HepG2 (cell line): Measurements from ENCODE around the gene CFAP43. TPM values are rescaled to one million over a fixed set of nuclear protein-coding genes. Genes with fewer than 3 reads are reported as not detected.

Experiments used
- ATAC-seq: fragments of 200-7000 bp; cut with Tn5 transposase; 3 replicates; pipeline ENCODE4 v1.9.1; 2020; ENCODE audit warnings: mild to moderate bottlenecking, moderate library complexity
- BruUV-seq: library from RNA; stranded (reverse); fragments of 400-500 nt; replicated peaks from 2 replicates; lab custom pipeline; 2021; lab: Mats Ljungman, UMichigan
- CTCF ChIA-PET: fragments of 300-600 bp; formaldehyde crosslinking; extraction: SDS; loops from one replicate; lab custom pipeline; 2021; ENCODE audit warnings: low total read pairs, inconsistent platforms, low intra/inter-chr PET ratio; lab: Yijun Ruan, JAX
- POLR2A ChIA-PET: fragments of 350-600 bp; sonication (Branson Sonifier 250); formaldehyde crosslinking; loops from one replicate; lab custom pipeline; 2020; ENCODE audit warnings: antibody characterized with exemption, inconsistent platforms; lab: Yijun Ruan, JAX
- DNase-seq: peaks from one replicate; pipeline ENCODE4 v3.0.0-alpha.2; 2015; ENCODE audit warnings: low spot score
- FAIRE-seq: peaks from 3 replicates; lab custom pipeline; 2011; peaks lifted over from hg19 to GRCh38; lab: Jason Lieb, UNC
- H2AFZ ChIP-seq: one replicate; pipeline ENCODE4 v1.6.1; 2011; ENCODE audit warnings: low read length, inconsistent platforms
- H3K27ac ChIP-seq: fragments of 300-600 bp; 3 replicates; pipeline ENCODE4 v1.8.0; 2011; ENCODE audit warnings: mixed run types, mild to moderate bottlenecking, mixed read lengths, low read length, inconsistent platforms; ENCODE audit not compliant: insufficient read depth; ENCODE audit errors: extremely low read length
- H3K27me3 ChIP-seq, 2 experiments: fragments of 200-600 bp in 1 of 2; 2 replicates in 1 of 2; 3 replicates in 1 of 2; pipeline versions ENCODE4 v1.6.0 to v1.8.0; 2011; ENCODE audit warnings: low read length in 2 of 2, mild to moderate bottlenecking in 2 of 2, moderate library complexity in 2 of 2, inconsistent platforms in 1 of 2; ENCODE audit not compliant: insufficient read depth in 2 of 2, control insufficient read depth in 1 of 2
- H3K36me3 ChIP-seq, 2 experiments: fragments of 200-600 bp in 1 of 2; replicated peaks in 1 of 2; 2 replicates in 1 of 2; 3 replicates in 1 of 2; pipeline versions ENCODE4 v1.5.1 to v1.8.0; 2011; ENCODE audit warnings: low read length in 2 of 2, inconsistent platforms in 1 of 2; ENCODE audit not compliant: insufficient read depth in 2 of 2, control insufficient read depth in 1 of 2
- H3K4me1 ChIP-seq: 2 replicates; pipeline ENCODE4 v1.5.1; 2012; ENCODE audit warnings: low read length, inconsistent platforms; ENCODE audit not compliant: insufficient read depth
- H3K4me2 ChIP-seq: 2 replicates; pipeline ENCODE4 v1.6.0; 2011; ENCODE audit warnings: low read depth, low read length, inconsistent platforms
- H3K4me3 ChIP-seq, 3 experiments: fragments of 200-600 bp in 1 of 3; sonication (generic), shearing (Covaris generic) in 1 of 3; replicated peaks in 1 of 3; 2 replicates each; pipeline ENCODE4 v1.5.1; 2011 to 2016; ENCODE audit warnings: low read length in 3 of 3, inconsistent platforms in 2 of 3, low read depth in 2 of 3, mild to moderate bottlenecking in 2 of 3, control low read depth in 1 of 3, mixed read lengths in 1 of 3; ENCODE audit not compliant: insufficient read depth in 1 of 3
- H3K79me2 ChIP-seq: one replicate; pipeline ENCODE4 v1.6.1; 2011; ENCODE audit warnings: low read length, inconsistent platforms; ENCODE audit not compliant: insufficient read depth
- H3K9ac ChIP-seq: 2 replicates; pipeline ENCODE4 v1.6.0; 2011; ENCODE audit warnings: mild to moderate bottlenecking, low read depth, low read length, inconsistent platforms; ENCODE audit not compliant: insufficient read depth
- H3K9me3 ChIP-seq: 2 replicates; pipeline ENCODE4 v1.5.1; 2012; ENCODE audit warnings: mild to moderate bottlenecking, low read length
- H4K20me1 ChIP-seq: 2 replicates; pipeline ENCODE4 v1.6.0; 2011; ENCODE audit warnings: inconsistent platforms, mild to moderate bottlenecking, low read length, moderate library complexity; ENCODE audit not compliant: insufficient read depth
- ARNTL ChIP-seq: sonication (generic); formaldehyde crosslinking; IDR thresholded peaks from 2 replicates; pipeline ENCODE4 v1.4.0; 2020; ENCODE audit warnings: mild to moderate bottlenecking, missing genetic modification reagents
- FOXM1 ChIP-seq: sonication (generic); formaldehyde crosslinking; IDR thresholded peaks from 2 replicates; pipeline ENCODE4 v1.5.0; 2020; ENCODE audit warnings: missing genetic modification reagents
- HES4 ChIP-seq: sonication (generic); formaldehyde crosslinking; IDR thresholded peaks from 2 replicates; pipeline ENCODE4 v1.9.0; 2021; ENCODE audit warnings: mild to moderate bottlenecking, missing genetic modification reagents, borderline replicate concordance
- KLF15 ChIP-seq: sonication (generic); formaldehyde crosslinking; IDR thresholded peaks from 2 replicates; pipeline ENCODE4 v1.8.1; 2023; ENCODE audit warnings: borderline replicate concordance, mild to moderate bottlenecking, inconsistent platforms, missing genetic modification reagents, mixed read lengths
- RFX3 ChIP-seq: IDR thresholded peaks from 2 replicates; pipeline ENCODE4 v1.6.1; 2016; ENCODE audit warnings: missing biosample characterization, missing genetic modification reagents
- SCMH1 ChIP-seq: sonication (generic); formaldehyde crosslinking; IDR thresholded peaks from 2 replicates; pipeline ENCODE4 v1.9.0; 2021; ENCODE audit warnings: missing genetic modification reagents, mild to moderate bottlenecking, borderline replicate concordance
- USF2 ChIP-seq, 2 experiments: sonication (generic) in 1 of 2; formaldehyde crosslinking in 1 of 2; IDR thresholded peaks; 2 replicates each; pipeline versions ENCODE4 v1.5.1 to v1.6.1; 2011 to 2020; ENCODE audit warnings: borderline replicate concordance in 1 of 2, low read depth in 1 of 2, low read length in 1 of 2, mild to moderate bottlenecking in 1 of 2, missing genetic modification reagents in 1 of 2, moderate library complexity in 1 of 2
- ZBED4 ChIP-seq: sonication (generic); formaldehyde crosslinking; IDR thresholded peaks from 2 replicates; pipeline ENCODE4 v1.4.0; 2020; ENCODE audit warnings: missing genetic modification reagents, borderline replicate concordance
- ZBTB38 ChIP-seq: sonication (generic); formaldehyde crosslinking; IDR thresholded peaks from 2 replicates; pipeline ENCODE4 v1.5.1; 2020; ENCODE audit warnings: mild to moderate bottlenecking, missing genetic modification reagents
- ZNF33B ChIP-seq: sonication (generic); formaldehyde crosslinking; IDR thresholded peaks from 2 replicates; pipeline ENCODE4 v1.5.1; 2020; ENCODE audit warnings: mild to moderate bottlenecking, missing genetic modification reagents
- ZNF343 ChIP-seq: sonication (generic); formaldehyde crosslinking; IDR thresholded peaks from 2 replicates; pipeline ENCODE4 v1.4.0; 2020; ENCODE audit warnings: mild to moderate bottlenecking, missing genetic modification reagents
- ZNF746 ChIP-seq: sonication (generic); formaldehyde crosslinking; IDR thresholded peaks from 2 replicates; pipeline ENCODE4 v1.8.0; 2022; ENCODE audit warnings: mild to moderate bottlenecking, missing genetic modification reagents
- WGBS: methylation state at CpG from one replicate; pipeline ENCODE4 v1.1.6; 2017; ENCODE audit warnings: low lambda C conversion rate; 5-methylcytosine and 5-hydroxymethylcytosine counted together
- in situ Hi-C: cut with HindIII; loops from 2 replicates; pipeline ENCODE4 v1.10.0; 2017; ENCODE audit warnings: low pct_unique_long_range_greater_than_20kb; ENCODE audit not compliant: extremely low pct_ligation_motif_present
- intact Hi-C: fragments of 100-400 bp; cut with micrococcal nuclease; formaldehyde crosslinking; loops from one replicate; pipeline ENCODE4 v1.10.0; 2022; ENCODE audit not compliant: unreplicated experiment
- polyA plus RNA-seq, 8 experiments: library from polyadenylated mRNA; depleted of rRNA in 3 of 8; stranded (reverse) in 7 of 8; unstranded in 1 of 8; fragments of >200 nt; fragmentation: Illumina TruSeq in 4 of 8; extraction: Trizol in 4 of 8; gene quantifications; 2 replicates each; pipeline versions ENCODE4 v1.2.1 to v1.2.3, GENCODE V29; 2011 to 2016; ENCODE audit warnings: low read depth in 4 of 8, missing spikeins in 1 of 8, mixed read lengths in 1 of 8; ENCODE audit not compliant: insufficient read depth in 1 of 8
- total RNA-seq, 5 experiments: library from RNA; depleted of rRNA; stranded (reverse); fragments of >200 nt; fragmentation: Illumina TruSeq; extraction: Trizol; gene quantifications; 2 replicates each; pipeline ENCODE4 v1.2.3, GENCODE V29; 2016; ENCODE audit warnings: low read depth in 1 of 5
- TF ChIP-seq, protein P1 (sequence below): sonication (generic); formaldehyde crosslinking; IDR thresholded peaks from 2 replicates; pipeline ENCODE4 v1.4.0; 2020; ENCODE audit warnings: missing genetic modification reagents

The CFAP43 gene
- total and polyA plus RNA-seq, 2 of the 13 experiments (the other 11 are each of a cell fraction or from before 2014, with no cell fraction given): 0.24 to 0.38 TPM

DNA sequence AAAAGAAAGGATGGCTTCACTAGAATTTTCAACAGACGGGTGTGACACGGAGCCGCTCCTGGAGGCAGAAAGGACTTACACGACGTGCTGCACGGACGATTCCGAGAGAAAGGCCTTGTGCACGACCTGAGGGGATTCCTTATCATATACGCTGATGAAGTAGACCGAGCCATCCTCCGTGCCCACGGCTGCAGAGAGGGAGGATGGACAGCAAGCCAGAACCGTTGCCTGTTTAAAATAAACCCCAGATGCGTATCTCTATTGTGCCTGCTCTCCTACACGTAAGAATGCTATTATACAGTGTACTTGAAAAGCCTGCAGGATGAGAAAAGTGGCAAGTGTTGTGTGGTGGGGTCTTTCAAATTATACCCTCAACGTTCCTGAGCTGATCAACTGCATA, 38.4 kb downstream of the CFAP43 start:
- BruUV-seq: no TSS peak
- Histone ChIP-seq H3K9me3 (no peaks in the 10 kb centered on the region), H4K20me1 (no peaks in the 10 kb centered on the region), H3K79me2 (no peaks in the 10 kb centered on the region), H2AFZ (no peak overlapping the region), H3K4me1 (peaks cover 9% of the 10 kb centered on the region), H3K36me3 (no peaks in the 10 kb centered on the region), H3K4me2 (no peak overlapping the region), H3K27me3 (no peaks in the 10 kb centered on the region; a peak in 1 of 5 replicates), H3K9ac (no peak overlapping the region), H3K4me3 (no peak overlapping the region), H3K27ac (no peak overlapping the region)
- WGBS: 39% methylated on average over 17 of the region's 17 CpGs
- in situ Hi-C loops: no loop called here
- FAIRE-seq (no peak), DNase-seq (no peak), ATAC-seq (no peak)
- CTCF ChIA-PET: no interaction called here
- intact Hi-C loops: no loop called here
- POLR2A ChIA-PET: no interaction called here
- TF ChIP-seq SCMH1 (CRISPR knock-in tag): no peak
- TF ChIP-seq ZNF343: no peak
- TF ChIP-seq, protein P1, sequence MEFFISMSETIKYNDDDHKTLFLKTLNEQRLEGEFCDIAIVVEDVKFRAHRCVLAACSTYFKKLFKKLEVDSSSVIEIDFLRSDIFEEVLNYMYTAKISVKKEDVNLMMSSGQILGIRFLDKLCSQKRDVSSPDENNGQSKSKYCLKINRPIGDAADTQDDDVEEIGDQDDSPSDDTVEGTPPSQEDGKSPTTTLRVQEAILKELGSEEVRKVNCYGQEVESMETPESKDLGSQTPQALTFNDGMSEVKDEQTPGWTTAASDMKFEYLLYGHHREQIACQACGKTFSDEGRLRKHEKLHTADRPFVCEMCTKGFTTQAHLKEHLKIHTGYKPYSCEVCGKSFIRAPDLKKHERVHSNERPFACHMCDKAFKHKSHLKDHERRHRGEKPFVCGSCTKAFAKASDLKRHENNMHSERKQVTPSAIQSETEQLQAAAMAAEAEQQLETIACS: no peak
- no peak for TF ChIP-seq ZBED4 (CRISPR knock-in tag)
- no peak for TF ChIP-seq RFX3
- TF ChIP-seq ZBTB38 (CRISPR knock-in tag): no peak
- no peak for TF ChIP-seq ZNF33B (CRISPR knock-in tag)
- no peak for TF ChIP-seq ARNTL (CRISPR knock-in tag)
- no peak for TF ChIP-seq ZNF746
- no peak for TF ChIP-seq USF2 (IDR thresholded peaks at IDR 0.05; ENCODE audit: low read depth, low read length)
- no peak for TF ChIP-seq USF2 (CRISPR knock-in tag; IDR thresholded peaks at IDR 0.05; ENCODE audit: borderline replicate concordance)
- no peak for TF ChIP-seq FOXM1
- no peak for TF ChIP-seq KLF15 (CRISPR knock-in tag)
- TF ChIP-seq HES4 (CRISPR knock-in tag): no peak
